T follicular helper cell (primary cell): ENCODE results near the gene HDGFL3.

Experiments used
- DNase-seq: peaks from one replicate; pipeline ENCODE4 v3.0.0-alpha.2; 2020; ENCODE audit warnings: low read depth

Gene HDGFL3

GRCh38 chr15:83123529-83123928 lies 84.1 kb downstream of the HDGFL3 start:
- DNase-seq: no peak

GRCh38 chr15:83119968-83120581 lies 87.5 kb downstream of the HDGFL3 start:
- no peak for DNase-seq

- DNase-seq: no peak
Measured at GRCh38 chr15:83118968-83119367, 88.7 kb downstream of the HDGFL3 start.

GRCh38 chr15:83118291-83118827 lies 89.3 kb downstream of the HDGFL3 start:
- no peak for DNase-seq

- DNase-seq: no peak
Measured at GRCh38 chr15:83115831-83116565, 91.6 kb downstream of the HDGFL3 start.

GRCh38 chr15:83115410-83115809 lies 92.2 kb downstream of the HDGFL3 start:
- DNase-seq: no peak

GRCh38 chr15:83114856-83115255 lies 92.8 kb downstream of the HDGFL3 start:
- no peak for DNase-seq

GRCh38 chr15:83113881-83114674 lies 93.5 kb downstream of the HDGFL3 start:
- no peak for DNase-seq

GRCh38 chr15:83112956-83113299 lies 94.7 kb downstream of the HDGFL3 start:
- DNase-seq: no peak

GRCh38 chr15:83112233-83112955 lies 95.2 kb downstream of the HDGFL3 start:
- no peak for DNase-seq

GRCh38 chr15:83111149-83111548 lies 96.5 kb downstream of the HDGFL3 start:
- DNase-seq: no peak

GRCh38 chr15:83110381-83110780 lies 97.2 kb downstream of the HDGFL3 start:
- DNase-seq: no peak

- no peak for DNase-seq
Measured at GRCh38 chr15:83109532-83109931, 98.1 kb downstream of the HDGFL3 start.

GRCh38 chr15:83108266-83109219 lies 99.1 kb downstream of the HDGFL3 start:
- DNase-seq: no peak

- DNase-seq: no peak
Measured at GRCh38 chr15:83107841-83108181, 99.8 kb downstream of the HDGFL3 start.

- DNase-seq: no peak
Measured at GRCh38 chr15:83106994-83107840, 100.4 kb downstream of the HDGFL3 start, which contains the start of gene TM6SF1. Gene TM6SF1 (plus strand): TSS chr15:83107645. CDS start chr15:83107681, 36 bp downstream.

GRCh38 chr15:83105440-83105839 lies 102.2 kb downstream of the HDGFL3 start:
- DNase-seq: no peak

- DNase-seq: no peak
Measured at GRCh38 chr15:83104141-83104540, 103.5 kb downstream of the HDGFL3 start.

GRCh38 chr15:83102346-83102745 lies 105.3 kb downstream of the HDGFL3 start:
- DNase-seq: no peak

GRCh38 chr15:83100097-83100646 lies 107.5 kb downstream of the HDGFL3 start:
- DNase-seq: no peak
